NT2/D1 (cell line): ENCODE data around the gene PLCB1.

Source experiments
- YY1 ChIP-seq: IDR thresholded peaks from 2 replicates; pipeline ENCODE4 v1.6.1; 2011; ENCODE audit not compliant: insufficient read length, insufficient read depth
- ZNF274 ChIP-seq: IDR thresholded peaks from 2 replicates; pipeline ENCODE4 v1.6.1; 2011; ENCODE audit warnings: mild to moderate bottlenecking, low read depth, low read length

DNA sequence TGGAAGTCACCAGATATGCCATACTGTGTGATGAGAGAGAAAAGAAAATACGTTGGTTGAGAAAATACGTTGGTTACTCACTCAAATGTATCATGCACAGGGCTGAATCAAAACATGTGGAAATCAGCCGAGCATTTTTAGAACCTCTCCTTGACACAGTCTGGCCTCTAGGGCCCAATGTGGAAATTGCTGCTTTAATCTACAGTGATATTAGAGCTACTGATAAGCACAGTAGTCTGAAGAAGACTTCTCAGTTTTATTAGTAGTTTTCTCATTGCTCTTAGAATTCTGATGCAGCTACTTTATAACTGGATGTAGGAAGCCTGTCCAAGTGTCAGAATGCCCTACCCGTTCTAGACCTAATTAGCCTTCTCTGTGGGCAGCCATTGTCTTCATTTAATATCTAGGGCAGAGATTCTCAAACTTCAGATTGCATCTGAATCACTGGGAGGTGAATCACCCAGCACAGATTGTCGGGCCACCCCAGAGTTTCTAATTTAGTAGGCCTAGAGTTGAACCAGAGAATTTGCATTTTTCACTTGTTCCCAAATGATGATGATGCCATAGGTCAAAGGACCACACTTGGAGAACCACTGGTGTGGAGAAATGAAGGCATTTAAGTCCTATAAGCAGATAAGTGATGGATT, 229.1 kb downstream of the PLCB1 start:
- TF ChIP-seq ZNF274 (no peak), YY1 (no peak)
